ENCODE measurements around the gene SLC6A17. TPM values are rescaled to one million over a fixed set of nuclear protein-coding genes. Genes with fewer than 3 reads are reported as not detected.

SLC6A17 gene
- total and polyA plus RNA-seq, 9 of the 15 experiments (the other 6 are each of a cell fraction or from before 2014, with no cell fraction given): not detected

DNA sequence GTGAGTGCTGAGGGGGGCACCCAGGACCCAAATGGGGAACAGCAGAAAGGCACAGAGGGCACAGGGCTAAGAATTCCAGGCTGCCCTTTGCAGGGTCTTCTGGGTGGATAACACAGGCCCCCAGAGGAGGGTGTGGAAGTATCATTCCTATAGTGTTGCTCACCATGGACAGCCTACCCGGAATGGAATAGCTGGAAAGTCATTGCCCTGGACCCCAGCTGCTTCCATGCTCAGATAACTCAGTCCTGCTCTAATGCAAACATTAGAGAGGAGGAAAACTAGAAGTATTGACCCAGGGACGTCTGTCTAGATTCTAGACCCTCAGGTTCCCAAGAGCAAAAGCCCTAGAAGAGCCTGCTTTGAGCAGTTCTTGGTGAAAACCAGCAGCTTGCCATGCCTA is 24.7 kb downstream of the SLC6A17 start (continued):
- TF ChIP-seq, protein P1, sequence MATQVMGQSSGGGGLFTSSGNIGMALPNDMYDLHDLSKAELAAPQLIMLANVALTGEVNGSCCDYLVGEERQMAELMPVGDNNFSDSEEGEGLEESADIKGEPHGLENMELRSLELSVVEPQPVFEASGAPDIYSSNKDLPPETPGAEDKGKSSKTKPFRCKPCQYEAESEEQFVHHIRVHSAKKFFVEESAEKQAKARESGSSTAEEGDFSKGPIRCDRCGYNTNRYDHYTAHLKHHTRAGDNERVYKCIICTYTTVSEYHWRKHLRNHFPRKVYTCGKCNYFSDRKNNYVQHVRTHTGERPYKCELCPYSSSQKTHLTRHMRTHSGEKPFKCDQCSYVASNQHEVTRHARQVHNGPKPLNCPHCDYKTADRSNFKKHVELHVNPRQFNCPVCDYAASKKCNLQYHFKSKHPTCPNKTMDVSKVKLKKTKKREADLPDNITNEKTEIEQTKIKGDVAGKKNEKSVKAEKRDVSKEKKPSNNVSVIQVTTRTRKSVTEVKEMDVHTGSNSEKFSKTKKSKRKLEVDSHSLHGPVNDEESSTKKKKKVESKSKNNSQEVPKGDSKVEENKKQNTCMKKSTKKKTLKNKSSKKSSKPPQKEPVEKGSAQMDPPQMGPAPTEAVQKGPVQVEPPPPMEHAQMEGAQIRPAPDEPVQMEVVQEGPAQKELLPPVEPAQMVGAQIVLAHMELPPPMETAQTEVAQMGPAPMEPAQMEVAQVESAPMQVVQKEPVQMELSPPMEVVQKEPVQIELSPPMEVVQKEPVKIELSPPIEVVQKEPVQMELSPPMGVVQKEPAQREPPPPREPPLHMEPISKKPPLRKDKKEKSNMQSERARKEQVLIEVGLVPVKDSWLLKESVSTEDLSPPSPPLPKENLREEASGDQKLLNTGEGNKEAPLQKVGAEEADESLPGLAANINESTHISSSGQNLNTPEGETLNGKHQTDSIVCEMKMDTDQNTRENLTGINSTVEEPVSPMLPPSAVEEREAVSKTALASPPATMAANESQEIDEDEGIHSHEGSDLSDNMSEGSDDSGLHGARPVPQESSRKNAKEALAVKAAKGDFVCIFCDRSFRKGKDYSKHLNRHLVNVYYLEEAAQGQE (IDR thresholded peaks at IDR 0.05; ENCODE audit: borderline replicate concordance): no peak
- TF ChIP-seq, protein P1 (CRISPR knock-in tag; IDR thresholded peaks at IDR 0.05; ENCODE audit: low read depth): no peak
- no peak for TF ChIP-seq HNRNPLL (IDR thresholded peaks at IDR 0.05; ENCODE audit: low read depth, low read length, poor library complexity, severe bottlenecking)
- TF ChIP-seq, protein P2, sequence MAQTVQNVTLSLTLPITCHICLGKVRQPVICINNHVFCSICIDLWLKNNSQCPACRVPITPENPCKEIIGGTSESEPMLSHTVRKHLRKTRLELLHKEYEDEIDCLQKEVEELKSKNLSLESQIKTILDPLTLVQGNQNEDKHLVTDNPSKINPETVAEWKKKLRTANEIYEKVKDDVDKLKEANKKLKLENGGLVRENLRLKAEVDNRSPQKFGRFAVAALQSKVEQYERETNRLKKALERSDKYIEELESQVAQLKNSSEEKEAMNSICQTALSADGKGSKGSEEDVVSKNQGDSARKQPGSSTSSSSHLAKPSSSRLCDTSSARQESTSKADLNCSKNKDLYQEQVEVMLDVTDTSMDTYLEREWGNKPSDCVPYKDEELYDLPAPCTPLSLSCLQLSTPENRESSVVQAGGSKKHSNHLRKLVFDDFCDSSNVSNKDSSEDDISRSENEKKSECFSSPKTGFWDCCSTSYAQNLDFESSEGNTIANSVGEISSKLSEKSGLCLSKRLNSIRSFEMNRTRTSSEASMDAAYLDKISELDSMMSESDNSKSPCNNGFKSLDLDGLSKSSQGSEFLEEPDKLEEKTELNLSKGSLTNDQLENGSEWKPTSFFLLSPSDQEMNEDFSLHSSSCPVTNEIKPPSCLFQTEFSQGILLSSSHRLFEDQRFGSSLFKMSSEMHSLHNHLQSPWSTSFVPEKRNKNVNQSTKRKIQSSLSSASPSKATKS (CRISPR knock-in tag; IDR thresholded peaks at IDR 0.05): no peak
- no peak for TF ChIP-seq CAMTA2 (CRISPR knock-in tag; conservative IDR thresholded peaks at IDR 0.05)
- no peak for TF ChIP-seq TFAM (CRISPR knock-in tag; conservative IDR thresholded peaks at IDR 0.05)
- TF ChIP-seq KDM2B (CRISPR knock-in tag; IDR thresholded peaks at IDR 0.05): no peak

Measured in K562 (cell line).